ENCODE data around the gene SUCLG1. TPM values are rescaled to one million over a fixed set of nuclear protein-coding genes. Genes with fewer than 3 reads are reported as not detected.
"Not testable (repeated sequence)": the region's sequence is repeated elsewhere in the genome, so short reads cannot be mapped to it uniquely, and the experiment has no call there.

SUCLG1 gene
- polyA plus RNA-seq, 1 of the 3 experiments (the other 2 are of a cell fraction): 32.7 TPM

- H2AFZ ChIP-seq (ENCODE audit: low read depth); H3K4me2 ChIP-seq; H3F3A ChIP-seq (replicated peaks; ENCODE audit: insufficient read depth); H3K9me3 ChIP-seq; H3K36me3 ChIP-seq (replicated peaks in 1 of 2; ENCODE audit: control insufficient read depth in 1 of 2, insufficient read depth in 2 of 2, low read length in 1 of 2); H3K4me1 ChIP-seq (ENCODE audit: control insufficient read depth in 1 of 2, insufficient read depth in 2 of 2, low read depth in 1 of 2, low read length in 1 of 2); H3K4me3 ChIP-seq (ENCODE audit: low read depth in 2 of 2, low read length in 1 of 2); H3K27ac ChIP-seq (ENCODE audit: low read depth in 2 of 2, low read length in 1 of 2); H3K79me2 ChIP-seq (ENCODE audit: insufficient read depth); POLR2A ChIA-PET; H3K9me2 ChIP-seq; H3K27me3 ChIP-seq (ENCODE audit: insufficient read depth); CTCF ChIA-PET; H4K20me1 ChIP-seq (ENCODE audit: insufficient read depth); DNase-seq; H3K9ac ChIP-seq: not testable (repeated sequence)
- WGBS (ENCODE audit: low lambda C conversion rate): 15% methylated on average over 2 of the region's 2 CpGs
Observed at GRCh38 chr2:84472423-84472822, 13.3 kb upstream of the SUCLG1 start.

- no peak overlapping the region for H3K27ac ChIP-seq (ENCODE audit: low read depth in 2 of 2, low read length in 1 of 2)
- H3K27me3 ChIP-seq (ENCODE audit: insufficient read depth): no peaks in the 10 kb centered on the region
- WGBS (ENCODE audit: low lambda C conversion rate): 53% methylated on average over 1 of the region's 1 CpG
- no peaks in the 10 kb centered on the region for H3F3A ChIP-seq (replicated peaks; ENCODE audit: insufficient read depth)
- no peaks in the 10 kb centered on the region for H3K4me1 ChIP-seq (ENCODE audit: control insufficient read depth in 1 of 2, insufficient read depth in 2 of 2, low read depth in 1 of 2, low read length in 1 of 2)
- H3K9ac ChIP-seq: no peak overlapping the region
- peaks cover 3% of the 10 kb centered on the region; the same call in 1 of the 2 replicates for H3K9me3 ChIP-seq
- no peaks in the 10 kb centered on the region for H3K36me3 ChIP-seq (replicated peaks in 1 of 2; ENCODE audit: control insufficient read depth in 1 of 2, insufficient read depth in 2 of 2, low read length in 1 of 2)
- no peaks in the 10 kb centered on the region for H3K79me2 ChIP-seq (ENCODE audit: insufficient read depth)
- TF ChIP-seq SMC3 (IDR thresholded peaks at IDR 0.05; ENCODE audit: low read depth, low read length) (no peak), RAD21 (IDR thresholded peaks at IDR 0.05; ENCODE audit: low read length) (no peak), EZH2phosphoT487 (IDR thresholded peaks at IDR 0.05; ENCODE audit: borderline replicate concordance, low read depth) (no peak), NFIC (IDR thresholded peaks at IDR 0.05; ENCODE audit: borderline replicate concordance) (no peak), PBX3 (IDR thresholded peaks at IDR 0.05) (no peak), TCF12 (IDR thresholded peaks at IDR 0.05) (no peak), FOXM1 (IDR thresholded peaks at IDR 0.05; ENCODE audit: low read depth) (no peak), RCOR1 (IDR thresholded peaks at IDR 0.05; ENCODE audit: low read length) (no peak), FOSL2 (IDR thresholded peaks at IDR 0.05; ENCODE audit: borderline replicate concordance, low read depth) (no peak), POLR2AphosphoS5 (IDR thresholded peaks at IDR 0.05; ENCODE audit: low read depth, low read length) (no peak), TEAD4 (IDR thresholded peaks at IDR 0.05; ENCODE audit: borderline replicate concordance, insufficient read depth) (no peak), NRF1 (IDR thresholded peaks at IDR 0.05; ENCODE audit: low read depth, low read length) (no peak), GATA2 (CRISPR knock-in tag; IDR thresholded peaks at IDR 0.05) (no peak), MEF2A (IDR thresholded peaks at IDR 0.05; ENCODE audit: borderline replicate concordance, low read depth) (no peak), IRF3 (IDR thresholded peaks at IDR 0.05; ENCODE audit: low read depth, low read length) (no peak), TAF1 (IDR thresholded peaks at IDR 0.05; ENCODE audit: borderline replicate concordance, low read depth, low read length) (no peak), JUND (IDR thresholded peaks at IDR 0.05) (no peak), USF1 (IDR thresholded peaks at IDR 0.05; ENCODE audit: borderline replicate concordance, low read depth) (no peak)
- H4K20me1 ChIP-seq (ENCODE audit: insufficient read depth): no peaks in the 10 kb centered on the region
- CTCF ChIA-PET: no interaction called here
- no peak overlapping the region for H3K4me2 ChIP-seq
- no peak overlapping the region for H3K4me3 ChIP-seq (ENCODE audit: low read depth in 2 of 2, low read length in 1 of 2)
- no peak for DNase-seq
- H3K9me2 ChIP-seq: no peaks in the 10 kb centered on the region
- POLR2A ChIA-PET: no interaction called here
- H2AFZ ChIP-seq (ENCODE audit: low read depth): no peak overlapping the region
Observed at GRCh38 chr2:84467389-84467788, 8.3 kb upstream of the SUCLG1 start.

All from SK-N-SH (cell line).